ENCODE measurements around the gene KCNJ14. TPM values are rescaled to one million over a fixed set of nuclear protein-coding genes. Genes with fewer than 3 reads are reported as not detected.

Gene KCNJ14
- total RNA-seq, 2 experiments from 2014 or later = 1.4 to 1.5 TPM

DNA sequence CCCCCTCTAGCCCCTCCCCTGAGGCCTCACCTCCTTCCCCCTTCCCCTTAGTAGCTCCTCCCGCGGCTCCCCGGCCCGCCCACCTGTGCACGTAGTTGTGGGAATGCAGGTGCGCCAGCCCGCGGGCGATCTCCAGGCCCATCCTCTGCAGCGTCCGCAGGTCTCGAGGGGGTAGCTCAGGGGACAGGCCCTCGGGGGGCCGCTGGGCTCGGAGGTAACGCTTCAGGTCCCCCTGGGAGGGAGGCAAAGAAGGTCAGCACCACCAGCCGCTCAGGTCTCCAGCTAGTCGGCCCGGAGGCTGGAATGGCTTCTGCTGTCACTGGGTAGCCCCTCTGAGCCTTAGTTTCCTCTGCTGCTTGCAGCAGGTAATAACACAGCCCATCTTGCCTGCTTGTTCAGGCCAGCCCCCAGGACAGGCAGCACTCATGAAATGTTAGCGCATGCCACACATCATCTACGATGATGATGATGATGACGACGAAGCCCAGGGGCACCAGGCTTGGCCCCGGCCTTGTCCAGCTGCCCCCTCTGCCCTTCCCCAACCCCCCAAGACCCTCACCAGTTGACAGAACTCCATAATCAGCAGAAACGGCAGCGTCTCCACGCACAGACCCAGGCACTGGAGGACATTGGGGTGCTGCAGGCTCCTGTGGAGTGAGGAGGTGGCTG, 47.1 kb downstream of the KCNJ14 start:
- DNase-seq = no peak

DNA sequence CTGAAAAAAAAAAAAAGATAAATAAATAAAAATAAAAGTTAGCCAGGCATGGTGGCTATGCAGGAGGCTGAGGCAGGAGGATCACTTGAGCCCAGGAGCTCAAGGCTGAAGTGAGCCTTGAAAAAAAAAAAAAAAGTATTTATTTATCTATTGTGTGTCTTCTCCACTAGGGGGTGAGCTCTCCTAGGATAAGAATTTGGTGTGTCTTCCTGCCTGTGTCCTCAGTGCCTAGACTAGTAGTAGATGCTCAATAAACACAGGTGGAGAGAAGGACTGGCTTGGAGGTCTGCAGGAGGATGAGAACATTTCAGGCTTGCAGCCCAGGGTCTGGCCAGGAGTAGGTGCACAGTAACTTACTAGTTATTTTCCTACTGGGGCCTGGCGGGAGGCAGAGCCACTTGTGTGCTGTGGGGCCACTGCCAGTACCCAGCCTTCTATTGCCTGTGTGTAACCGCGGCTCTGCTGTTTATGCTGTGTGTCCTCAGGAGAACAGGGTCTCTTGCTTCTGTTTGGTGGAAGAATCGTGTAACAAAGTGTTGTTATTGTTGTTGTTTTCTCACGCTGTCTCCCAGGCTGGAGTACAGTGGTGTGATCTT, 50.9 kb downstream of the KCNJ14 start:
- no peaks in the 10 kb centered on the region for H3K9me3 Mint-ChIP-seq (ENCODE audit: insufficient read depth)
- H3K4me3 Mint-ChIP-seq = no peak overlapping the region
- ATAC-seq = peak; percentile 32
- no peak overlapping the region for H3K27ac Mint-ChIP-seq
- no peaks in the 10 kb centered on the region for H3K27me3 Mint-ChIP-seq (ENCODE audit: low read depth)
- DNase-seq = peak; percentile 52
- no peaks in the 10 kb centered on the region for H3K36me3 Mint-ChIP-seq (ENCODE audit: low read depth)
- POLR2A ChIA-PET = interaction anchor here (1.3 kb wide), 1 partner anchor 78 kb away, joined by 4 read pairs; no protein-coding TSS in a partner anchor
- CTCF ChIA-PET = interaction anchor here (0.7 to 8.3 kb wide), 19 partner anchors 8 to 403 kb away, joined by 3 to 166 read pairs (median 4); partner anchors contain the start of gene DBP
- H3K4me1 Mint-ChIP-seq (ENCODE audit: low read depth) = peaks cover 29% of the 10 kb centered on the region

More for the DNA sequence above, 47.1 kb downstream of the KCNJ14 start:
- H3K27me3 Mint-ChIP-seq (ENCODE audit: low read depth) = no peaks in the 10 kb centered on the region
- no peak overlapping the region for H3K27ac Mint-ChIP-seq
- CTCF ChIA-PET = interaction anchor here (1.0 to 1.2 kb wide), 2 partner anchors 82 to 87 kb away, joined by 3 to 6 read pairs; no protein-coding TSS in a partner anchor
- H3K4me3 Mint-ChIP-seq = no peak overlapping the region
- POLR2A ChIA-PET = interaction anchor here (0.6 kb wide), 1 partner anchor 78 kb away, joined by 3 read pairs; no protein-coding TSS in a partner anchor
- H3K9me3 Mint-ChIP-seq (ENCODE audit: insufficient read depth) = no peaks in the 10 kb centered on the region
- no peak for ATAC-seq
- H3K36me3 Mint-ChIP-seq (ENCODE audit: low read depth) = no peaks in the 10 kb centered on the region
- peaks cover 25% of the 10 kb centered on the region for H3K4me1 Mint-ChIP-seq (ENCODE audit: low read depth)

DNA sequence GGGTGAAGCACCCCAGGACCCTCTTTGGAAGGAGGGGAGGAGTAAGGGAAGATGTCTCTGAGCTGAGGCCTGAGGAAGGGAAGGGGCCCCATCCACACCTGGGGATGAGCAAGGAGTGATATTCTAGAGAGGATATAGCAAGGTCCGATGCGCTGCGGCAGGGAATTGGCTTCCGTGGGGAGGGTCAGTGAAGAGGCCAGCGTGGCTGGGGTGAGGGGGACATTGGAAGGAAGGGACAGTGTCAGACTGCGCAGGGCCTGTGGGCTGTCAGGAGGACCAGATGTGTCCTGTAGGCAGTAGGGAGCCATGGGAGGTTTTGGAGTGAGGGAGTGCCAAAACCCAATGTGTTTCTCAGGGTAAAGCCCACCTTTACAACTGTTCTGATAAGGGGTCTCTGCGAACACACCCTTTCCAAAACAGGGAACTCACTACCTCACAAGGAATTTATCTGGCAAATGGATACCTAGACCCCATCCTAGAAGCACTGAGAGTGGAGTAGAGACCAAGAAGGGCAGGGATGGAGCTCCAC, 52.6 kb downstream of the KCNJ14 start:
- POLR2A ChIA-PET = no interaction called here
- H3K27ac Mint-ChIP-seq = no peak overlapping the region
- no peaks in the 10 kb centered on the region for H3K9me3 Mint-ChIP-seq (ENCODE audit: insufficient read depth)
- H3K4me1 Mint-ChIP-seq (ENCODE audit: low read depth) = peaks cover 14% of the 10 kb centered on the region
- ATAC-seq (no peak), DNase-seq (no peak)
- H3K36me3 Mint-ChIP-seq (ENCODE audit: low read depth) = no peaks in the 10 kb centered on the region
- no peak overlapping the region for H3K4me3 Mint-ChIP-seq
- CTCF ChIA-PET = interaction anchor here (1.1 to 8.3 kb wide), 8 partner anchors 11 to 111 kb away, joined by 3 to 166 read pairs (median 4); partner anchors contain the start of genes RPL18 and SPHK2
- no peaks in the 10 kb centered on the region for H3K27me3 Mint-ChIP-seq (ENCODE audit: low read depth)

DNA sequence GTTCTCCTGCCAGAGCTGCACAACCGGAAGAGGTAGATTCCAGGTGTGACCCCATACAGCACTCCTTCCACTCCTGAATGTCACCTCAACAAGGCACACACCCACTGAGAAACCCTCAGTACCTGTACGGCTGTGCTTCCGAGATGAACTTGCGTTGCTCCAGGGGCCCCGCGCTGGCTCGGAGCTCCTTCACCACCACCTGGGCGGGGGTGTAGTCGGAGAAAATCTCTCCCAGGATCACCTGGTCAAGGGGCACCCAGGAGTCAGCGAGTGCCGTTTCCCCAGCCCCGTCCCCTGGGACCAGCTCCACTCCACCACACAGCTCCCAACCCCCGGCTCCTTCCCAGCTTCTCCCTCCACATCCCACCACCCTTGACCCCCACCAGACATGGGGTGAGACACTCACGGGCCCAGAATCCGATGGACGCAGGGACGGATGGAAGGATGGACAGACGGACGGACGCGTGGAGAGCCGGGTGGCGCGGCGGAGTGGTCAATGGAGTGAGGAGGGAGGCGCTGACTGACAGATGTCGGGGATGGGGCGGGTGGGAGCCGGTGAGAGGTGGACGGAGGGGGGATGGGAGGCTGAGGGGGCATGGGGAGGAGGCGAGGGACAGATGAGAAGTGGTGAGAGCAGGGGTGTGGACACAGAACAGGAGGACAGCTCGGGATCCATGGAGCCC, 53.5 kb downstream of the KCNJ14 start:
- Mint-ChIP-seq H3K4me3 (no peak overlapping the region), H3K27ac (no peak overlapping the region), H3K27me3 (ENCODE audit: low read depth) (no peaks in the 10 kb centered on the region), H3K9me3 (ENCODE audit: insufficient read depth) (no peaks in the 10 kb centered on the region), H3K4me1 (ENCODE audit: low read depth) (peaks cover 12% of the 10 kb centered on the region), H3K36me3 (ENCODE audit: low read depth) (no peaks in the 10 kb centered on the region)
- POLR2A ChIA-PET = no interaction called here
- DNase-seq = no peak
- CTCF ChIA-PET = interaction anchor here (1.1 to 8.3 kb wide), 2 partner anchors 19 to 78 kb away, joined by 3 to 166 read pairs; no protein-coding TSS in a partner anchor
- no peak for ATAC-seq

DNA sequence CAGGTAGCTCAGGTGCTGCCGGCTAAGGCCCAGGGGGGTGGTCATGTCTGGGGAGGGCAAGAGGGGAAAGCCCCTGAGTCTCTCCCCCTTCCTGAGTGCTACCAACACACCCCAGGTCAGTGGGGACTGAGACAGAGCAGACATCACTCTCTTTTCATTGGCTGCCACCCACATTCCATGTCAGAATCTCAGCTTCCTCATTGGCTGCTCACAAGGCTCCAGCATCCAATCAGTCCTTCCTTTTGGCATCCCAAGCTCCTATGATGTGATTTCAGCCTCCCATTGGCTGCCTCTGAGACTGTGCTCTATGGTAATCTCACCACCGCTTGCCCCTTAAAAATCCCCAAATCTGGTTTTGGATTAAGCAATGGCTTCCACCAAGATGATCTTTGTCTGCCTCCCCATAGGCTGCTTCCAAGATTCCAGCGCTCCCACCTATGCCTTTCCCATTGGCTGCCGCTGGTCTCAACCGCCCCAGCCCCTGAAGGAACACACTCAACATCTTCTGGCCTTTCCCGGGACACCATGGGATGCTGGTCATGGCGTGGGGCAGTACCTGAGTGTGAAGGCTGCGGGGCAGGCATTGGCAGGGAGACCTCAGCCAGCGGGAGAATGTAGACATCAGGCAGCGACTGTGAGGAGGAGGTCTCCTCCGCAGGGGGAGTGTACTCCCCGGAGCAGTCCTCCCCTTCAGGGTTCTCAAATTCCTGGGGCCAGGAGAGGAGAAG, 54.3 kb downstream of the KCNJ14 start:
- Mint-ChIP-seq H3K4me1 (ENCODE audit: low read depth) (peaks cover 18% of the 10 kb centered on the region), H3K27ac (peak overlapping the region; percentile 17), H3K4me3 (no peak overlapping the region), H3K9me3 (ENCODE audit: insufficient read depth) (no peaks in the 10 kb centered on the region), H3K36me3 (ENCODE audit: low read depth) (no peaks in the 10 kb centered on the region), H3K27me3 (ENCODE audit: low read depth) (no peaks in the 10 kb centered on the region)
- ChIA-PET POLR2A (no interaction called here), CTCF (interaction anchor here (1.1 to 8.3 kb wide), 2 partner anchors 20 to 77 kb away, joined by 3 to 166 read pairs; no protein-coding TSS in a partner anchor)
- ATAC-seq (no peak), DNase-seq (no peak)

DNA sequence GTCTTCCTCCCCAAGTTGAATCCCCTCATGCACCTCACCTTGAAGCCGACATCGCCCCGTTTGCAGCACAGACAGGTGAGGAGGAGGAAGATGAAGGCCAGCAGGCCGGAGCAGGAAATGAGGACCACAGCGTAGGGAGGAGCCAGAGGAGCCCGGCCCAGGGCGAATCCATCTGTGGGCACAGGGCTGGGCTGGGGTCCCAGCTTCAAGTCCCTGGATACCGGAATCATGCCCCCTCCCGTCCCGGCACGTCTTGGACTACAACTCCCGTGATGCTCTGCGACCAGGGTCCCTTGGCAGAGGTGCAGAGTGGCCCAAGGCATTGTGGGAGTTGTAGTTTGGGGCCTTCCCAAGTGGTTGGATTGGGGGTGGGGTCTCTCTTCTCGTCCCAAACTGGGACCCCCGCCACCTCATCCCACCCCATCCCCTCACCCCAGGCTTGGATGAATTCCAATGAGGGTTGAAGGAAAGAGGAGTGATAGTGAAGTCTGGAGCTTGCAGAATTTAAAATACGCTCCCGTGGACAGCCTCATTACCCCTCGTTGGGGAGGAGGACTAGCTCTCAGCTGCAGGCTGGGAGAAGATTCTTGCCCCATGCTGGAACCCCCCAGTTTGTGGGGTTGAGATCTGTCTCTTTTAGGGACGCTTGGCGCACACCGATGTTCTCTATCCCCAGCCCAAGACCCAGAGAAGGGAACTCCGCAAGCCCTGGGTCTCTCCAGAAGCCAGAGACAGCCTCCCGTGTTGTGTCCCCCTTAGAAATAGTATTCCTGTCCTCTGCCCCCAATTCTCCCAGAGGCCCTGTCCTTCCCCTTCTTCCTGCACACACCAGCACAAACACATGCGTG, 55.3 kb downstream of the KCNJ14 start:
- H3K36me3 Mint-ChIP-seq (ENCODE audit: low read depth) = no peaks in the 10 kb centered on the region
- ChIA-PET POLR2A (interaction anchor here (1.0 kb wide), 1 partner anchor 108 kb away, joined by 3 read pairs; the partner anchor contains the start of genes RPL18 and SPHK2), CTCF (interaction anchor here (0.8 to 8.3 kb wide), 2 partner anchors 21 to 76 kb away, joined by 3 to 166 read pairs; no protein-coding TSS in a partner anchor)
- peak overlapping the region; percentile 21 for H3K27ac Mint-ChIP-seq
- ATAC-seq (peak; percentile 43), DNase-seq (peak; percentile 85)
- H3K27me3 Mint-ChIP-seq (ENCODE audit: low read depth) = no peaks in the 10 kb centered on the region
- H3K4me3 Mint-ChIP-seq = peak overlapping the region; percentile 78
- H3K9me3 Mint-ChIP-seq (ENCODE audit: insufficient read depth) = no peaks in the 10 kb centered on the region
- peaks cover 18% of the 10 kb centered on the region for H3K4me1 Mint-ChIP-seq (ENCODE audit: low read depth)

DNA sequence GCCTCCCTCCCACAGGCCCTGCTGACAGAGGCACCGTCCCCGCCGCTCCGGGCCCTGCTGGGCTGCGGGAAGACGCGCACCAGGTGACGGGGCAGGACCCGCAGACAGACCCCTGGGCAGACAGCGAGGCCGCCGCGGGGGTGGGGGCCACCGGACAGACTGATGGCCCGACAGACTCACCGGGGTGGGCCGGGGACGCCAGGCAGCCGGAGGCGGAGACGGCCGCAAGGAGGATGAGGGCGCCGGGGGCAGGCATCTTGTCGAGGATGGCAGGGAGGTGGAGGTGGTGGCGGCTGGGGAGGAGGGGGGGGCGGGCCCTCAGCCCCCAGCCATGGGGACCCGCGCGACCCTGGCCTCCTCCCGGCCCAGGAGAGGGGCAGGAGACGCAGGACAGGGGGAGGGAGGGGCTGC, 56.0 kb downstream of the KCNJ14 start:
- POLR2A ChIA-PET = interaction anchor here (1.0 kb wide), 1 partner anchor 108 kb away, joined by 3 read pairs; the partner anchor contains the start of genes RPL18 and SPHK2

DNA sequence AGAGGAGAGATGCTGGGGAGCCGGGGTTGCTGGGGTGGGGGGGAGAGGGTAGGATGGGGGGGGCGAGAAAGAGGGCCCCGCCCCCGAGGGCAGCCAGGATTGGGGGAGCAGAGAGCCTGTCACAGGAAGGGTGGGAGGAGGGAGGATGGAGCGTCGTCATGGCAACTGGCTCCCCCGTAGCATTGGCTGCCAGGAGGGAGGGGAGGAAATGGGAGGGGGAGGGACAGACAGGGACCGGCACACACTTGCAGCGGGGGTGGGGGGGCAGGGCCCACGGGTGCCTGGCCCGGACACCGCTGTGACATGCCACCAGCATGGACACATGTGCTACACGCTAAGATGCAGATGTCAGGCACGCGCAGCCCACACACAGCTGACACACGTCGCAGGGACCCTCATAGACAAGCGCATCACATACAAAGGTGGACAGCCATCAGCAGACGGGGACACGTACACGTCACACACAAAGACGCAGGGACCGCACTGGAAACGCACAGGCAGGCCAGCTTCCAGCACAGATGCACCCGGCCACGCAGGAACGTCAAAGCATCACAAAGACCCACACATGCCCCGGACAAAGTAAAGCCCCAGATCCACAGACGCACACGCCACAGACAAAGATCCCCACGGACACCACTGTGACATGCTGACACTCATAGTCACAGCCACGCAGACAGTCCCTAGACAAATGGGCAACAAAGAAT, 56.6 kb downstream of the KCNJ14 start, which contains the start of gene LMTK3:
TSS of gene LMTK3 (minus strand) at position 36 of the 704 bp plus-strand sequence. CDS start 259 bp downstream, outside the sequence.
- H3K9me3 Mint-ChIP-seq (ENCODE audit: insufficient read depth) = no peaks in the 10 kb centered on the region
- DNase-seq = peak; percentile 90

More for the DNA sequence above, 56.0 kb downstream of the KCNJ14 start:
- Mint-ChIP-seq H3K27me3 (ENCODE audit: low read depth) (no peaks in the 10 kb centered on the region), H3K9me3 (ENCODE audit: insufficient read depth) (no peaks in the 10 kb centered on the region), H3K4me1 (ENCODE audit: low read depth) (peaks cover 18% of the 10 kb centered on the region), H3K4me3 (peak overlapping the region; percentile 78), H3K27ac (no peak overlapping the region), H3K36me3 (ENCODE audit: low read depth) (no peaks in the 10 kb centered on the region)
- peak; percentile 6 for ATAC-seq
- DNase-seq = no peak
- CTCF ChIA-PET = interaction anchor here (8.3 kb wide), 1 partner anchor 75 kb away, joined by 166 read pairs; no protein-coding TSS in a partner anchor

DNA sequence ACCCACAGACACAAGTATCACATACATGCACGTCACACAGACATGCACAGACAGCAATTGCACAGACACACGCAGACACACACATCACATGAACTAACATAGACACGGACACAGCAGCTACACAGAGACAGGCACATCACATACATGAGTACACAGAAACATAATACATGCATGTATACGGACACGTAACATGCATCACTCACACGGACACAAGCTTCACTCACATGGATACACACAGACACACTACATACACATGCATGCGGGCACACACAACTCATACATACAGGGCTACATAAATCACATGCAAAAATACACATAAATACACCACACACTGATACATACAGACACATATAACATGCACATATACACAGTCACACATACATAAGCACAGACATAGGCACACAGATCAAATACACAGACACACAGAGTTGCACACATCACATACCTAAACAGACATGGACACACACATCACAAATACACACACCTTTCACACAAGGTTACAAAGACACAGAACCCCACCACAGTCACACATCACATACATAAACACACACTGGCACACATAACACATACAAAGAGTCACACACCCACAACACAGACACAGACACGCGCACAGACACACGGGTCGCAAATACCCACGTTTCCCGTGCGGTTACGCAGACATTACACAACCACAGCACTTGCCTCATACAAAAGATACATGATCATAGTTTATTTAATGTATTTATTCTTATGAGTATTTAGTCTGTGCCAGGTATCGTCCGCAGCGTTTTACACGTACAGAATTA, 57.3 kb downstream of the KCNJ14 start:
- Mint-ChIP-seq H3K4me1 (ENCODE audit: low read depth) (peaks cover 18% of the 10 kb centered on the region), H3K27ac (no peak overlapping the region), H3K36me3 (ENCODE audit: low read depth) (no peaks in the 10 kb centered on the region), H3K9me3 (ENCODE audit: insufficient read depth) (no peaks in the 10 kb centered on the region), H3K4me3 (no peak overlapping the region), H3K27me3 (ENCODE audit: low read depth) (no peaks in the 10 kb centered on the region)
- DNase-seq (no peak), ATAC-seq (no peak)
- POLR2A ChIA-PET = interaction anchor here (0.5 kb wide), 1 partner anchor 1164 kb away, joined by 3 read pairs; the partner anchor contains the start of gene DHX34
- CTCF ChIA-PET = interaction anchor here (3.5 kb wide), 1 partner anchor 71 kb away, joined by 18 read pairs; no protein-coding TSS in a partner anchor

More for the DNA sequence above, 56.6 kb downstream of the KCNJ14 start, which contains the start of gene LMTK3:
- ATAC-seq = peak; percentile 54
- H3K27me3 Mint-ChIP-seq (ENCODE audit: low read depth) = no peaks in the 10 kb centered on the region
- ChIA-PET CTCF (no interaction called here), POLR2A (no interaction called here)
- peak within 1 kb of the TSS; percentile 78 for H3K4me3 Mint-ChIP-seq
- H3K4me1 Mint-ChIP-seq (ENCODE audit: low read depth) = peaks cover 18% of the 10 kb centered on the region
- no peaks in the 10 kb centered on the region for H3K36me3 Mint-ChIP-seq (ENCODE audit: low read depth)
- peak within 1 kb of the TSS; percentile 21 for H3K27ac Mint-ChIP-seq

All from activated CD8-positive, alpha-beta T cell treated with anti-CD3 and anti-CD28 coated beads, Interleukin-2, amount 10 ng/mL, durations not matched to agents 7 days and 5 days (primary cell).